Activated naive CD8-positive, alpha-beta T cell treated with anti-CD3 and anti-CD28 coated beads, Interleukin-2, amount 50 U/mL, for 24 hours (primary cell): ENCODE data around the gene BSN.
"Not testable (repeated sequence)": the region's sequence is repeated elsewhere in the genome, so short reads cannot be mapped to it uniquely, and the experiment has no call there.

Experiments used
- ATAC-seq: fragments of 150-1000 bp; cut with Tn5 transposase; one replicate; pipeline ENCODE4 v1.10.0; 2021
- DNase-seq: peaks from one replicate; pipeline ENCODE4 v3.0.0; 2021
- H3K27ac Mint-ChIP-seq: one replicate; pipeline ENCODE4 v1.8.0; 2021; ENCODE audit warnings: mild to moderate bottlenecking, mixed read lengths
- H3K27me3 Mint-ChIP-seq: one replicate; pipeline ENCODE4 v1.8.0; 2021; ENCODE audit warnings: mixed read lengths
- H3K36me3 Mint-ChIP-seq: one replicate; pipeline ENCODE4 v1.8.0; 2021; ENCODE audit warnings: low read depth, mixed read lengths
- H3K4me1 Mint-ChIP-seq: one replicate; pipeline ENCODE4 v1.8.0; 2021; ENCODE audit warnings: mixed read lengths
- H3K4me3 Mint-ChIP-seq: one replicate; pipeline ENCODE4 v1.8.0; 2021; ENCODE audit warnings: mild to moderate bottlenecking, moderate library complexity, mixed read lengths
- H3K9me3 Mint-ChIP-seq: one replicate; pipeline ENCODE4 v1.8.0; 2021; ENCODE audit warnings: mixed read lengths

BSN gene

DNA sequence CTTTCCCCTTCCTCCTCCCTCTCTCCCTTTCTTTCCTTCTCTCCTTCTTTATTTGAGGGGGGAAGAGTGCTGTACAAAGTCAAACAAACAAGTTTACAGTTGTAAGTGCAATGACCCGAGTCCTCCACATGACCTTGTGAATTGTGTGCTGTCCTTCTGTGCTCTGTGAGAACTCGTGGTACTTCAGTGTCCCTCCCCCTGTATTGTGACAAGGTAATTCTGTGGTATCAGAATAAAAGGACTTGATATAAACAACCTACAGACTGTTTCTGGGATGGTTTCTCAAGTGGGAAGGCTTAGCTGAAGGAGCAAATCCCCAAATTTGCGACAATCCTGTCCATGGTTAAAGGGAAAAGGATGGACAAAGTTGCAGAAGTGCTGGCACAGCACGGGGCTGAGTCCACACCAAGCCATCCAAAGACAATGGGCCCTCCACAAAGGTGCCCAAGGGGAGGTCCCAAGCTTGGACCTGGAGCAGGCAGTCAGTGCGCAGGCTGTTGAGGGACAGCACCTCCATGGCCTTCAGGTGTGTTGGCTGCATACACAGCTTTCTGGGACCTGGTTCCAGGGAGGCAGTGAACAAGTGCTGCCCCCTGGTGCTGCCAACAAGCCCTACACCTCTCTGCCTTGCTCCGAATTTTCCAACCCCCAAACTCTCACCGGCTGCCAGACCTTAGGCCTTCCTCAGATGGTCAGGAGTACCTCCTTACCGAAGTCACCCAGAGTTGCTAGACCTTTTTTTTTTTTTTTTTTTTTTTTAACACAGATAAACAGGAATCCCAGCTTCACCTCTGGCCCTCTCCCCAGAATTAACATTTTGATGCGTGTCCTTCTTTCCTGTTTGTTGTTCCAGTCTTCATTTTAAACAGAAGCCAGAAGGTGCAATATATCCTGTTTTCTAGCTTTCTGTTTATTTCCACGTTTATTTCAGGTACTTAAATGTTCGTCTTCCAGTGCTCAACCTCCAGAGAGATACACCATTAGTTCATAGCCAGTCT, 117.3 kb downstream of the BSN start:
- no peaks in the 10 kb centered on the region for H3K9me3 Mint-ChIP-seq
- DNase-seq (peak; percentile 80), ATAC-seq (no peak)
- peaks cover 31% of the 10 kb centered on the region for H3K4me1 Mint-ChIP-seq
- peak overlapping the region; percentile 63 for H3K27ac Mint-ChIP-seq
- H3K27me3 Mint-ChIP-seq: no peaks in the 10 kb centered on the region
- peak overlapping the region; percentile 66 for H3K4me3 Mint-ChIP-seq
- peaks cover 7% of the 10 kb centered on the region for H3K36me3 Mint-ChIP-seq

DNA sequence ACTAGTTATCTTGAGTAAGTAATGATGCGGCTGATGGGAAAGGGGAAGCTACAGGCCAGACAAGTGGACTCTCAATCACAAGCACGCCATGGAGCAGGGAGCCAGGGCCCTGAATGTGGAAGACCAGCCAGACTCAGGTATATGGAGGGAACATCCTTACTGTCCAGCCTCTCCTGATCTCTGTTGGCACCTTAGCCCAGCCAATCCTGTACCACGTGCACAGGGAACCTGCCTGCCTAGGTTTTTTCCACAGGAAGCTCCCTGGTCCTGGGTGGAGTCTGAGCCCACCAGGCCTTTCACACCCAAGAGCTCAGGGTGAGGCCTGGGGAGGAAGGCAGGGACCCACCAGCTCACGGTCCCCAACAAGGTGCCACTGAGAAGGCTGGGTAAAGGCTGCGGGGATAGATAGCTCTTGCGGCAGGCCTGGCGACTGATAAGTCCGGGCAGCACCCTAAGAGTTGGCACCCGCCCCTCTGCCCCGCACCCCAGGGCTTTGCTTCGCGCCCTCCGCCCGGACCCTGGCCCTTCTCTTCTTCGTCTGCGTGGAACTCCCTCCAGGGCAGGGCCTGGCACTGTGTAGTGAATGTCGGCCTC, 118.9 kb downstream of the BSN start:
- DNase-seq: peak; percentile 46
- Mint-ChIP-seq H3K4me3 (peak overlapping the region; percentile 91), H3K27ac (peak overlapping the region; percentile 94), H3K36me3 (peaks cover 18% of the 10 kb centered on the region), H3K9me3 (no peaks in the 10 kb centered on the region), H3K4me1 (peaks cover 35% of the 10 kb centered on the region), H3K27me3 (no peaks in the 10 kb centered on the region)
- ATAC-seq: peak; percentile 3

DNA sequence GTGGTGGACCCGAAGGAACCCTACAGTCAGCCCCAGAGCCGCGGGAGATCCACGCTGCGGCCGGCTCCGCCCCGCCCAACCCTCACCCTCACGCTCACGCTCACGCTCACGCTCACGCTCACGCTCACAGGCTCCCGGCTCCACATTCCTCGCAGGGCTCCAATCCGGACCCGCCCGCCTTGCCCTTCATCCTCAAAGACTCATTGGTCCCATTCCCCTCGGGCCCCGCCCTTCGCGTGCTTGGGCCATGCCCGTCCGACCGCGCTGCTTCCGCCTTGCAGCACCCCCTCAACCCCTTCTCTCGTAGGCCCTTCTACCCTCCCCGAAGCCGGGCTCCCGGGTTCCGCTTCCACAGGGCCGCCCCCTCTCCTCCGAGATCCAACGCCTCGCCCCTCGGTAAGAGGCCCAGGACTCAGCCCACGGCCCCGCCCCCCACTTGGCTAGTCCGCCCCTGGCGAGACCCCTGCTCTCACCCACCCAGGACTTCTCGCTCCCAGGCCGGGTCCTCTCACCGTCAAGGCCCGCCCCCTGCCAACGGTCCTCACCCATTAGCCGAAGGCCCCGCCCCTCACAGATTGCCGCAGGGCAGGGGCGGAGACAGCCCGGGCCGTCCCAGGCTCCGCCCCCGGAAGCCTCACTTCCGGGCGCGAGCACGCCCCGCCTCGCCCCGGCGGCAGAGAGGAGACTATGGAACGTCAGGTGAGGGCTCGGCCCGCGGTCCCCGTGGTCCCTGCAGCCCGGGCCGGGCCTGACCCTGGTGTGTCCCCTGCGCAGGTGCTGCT, 119.6 kb downstream of the BSN start, which contains the start of gene APEH:
Gene APEH, plus strand, starts transcription at position 637 of the 782 bp plus-strand sequence. Its CDS starts 51 bp downstream, at position 688.
- peak within 1 kb of the TSS; percentile 91 for H3K4me3 Mint-ChIP-seq
- ATAC-seq: peak; percentile 91
- DNase-seq: peak; percentile 98
- no peaks in the 10 kb centered on the region for H3K9me3 Mint-ChIP-seq
- H3K4me1 Mint-ChIP-seq: peaks cover 35% of the 10 kb centered on the region
- peak within 1 kb of the TSS; percentile 94 for H3K27ac Mint-ChIP-seq
- peaks cover 20% of the 10 kb centered on the region for H3K36me3 Mint-ChIP-seq
- H3K27me3 Mint-ChIP-seq: no peaks in the 10 kb centered on the region

- DNase-seq: no peak
- Mint-ChIP-seq H3K27ac (peak overlapping the region; percentile 22), H3K4me3 (peak overlapping the region; percentile 91), H3K4me1 (peaks cover 35% of the 10 kb centered on the region), H3K27me3 (no peaks in the 10 kb centered on the region), H3K36me3 (peaks cover 22% of the 10 kb centered on the region), H3K9me3 (no peaks in the 10 kb centered on the region)
- ATAC-seq: peak; percentile 7
Measured at GRCh38 chr3:49674497-49674983, 120.3 kb downstream of the BSN start.

DNA sequence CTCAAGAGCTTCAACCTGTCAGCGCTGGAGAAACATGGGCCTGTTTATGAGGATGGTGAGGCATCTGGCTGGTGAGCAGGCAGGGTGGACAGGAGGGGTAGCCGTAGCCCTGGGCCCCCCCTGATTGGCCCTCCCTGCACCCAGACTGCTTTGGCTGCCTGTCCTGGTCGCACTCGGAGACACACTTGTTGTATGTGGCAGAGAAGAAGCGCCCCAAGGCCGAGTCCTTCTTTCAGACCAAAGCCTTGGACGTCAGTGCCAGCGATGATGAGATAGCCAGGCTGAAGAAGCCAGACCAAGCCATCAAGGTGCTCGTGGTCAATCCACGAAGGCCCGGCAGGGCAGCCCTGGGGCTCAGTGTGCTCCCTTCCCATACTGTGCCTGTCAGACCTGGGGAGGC, 121.6 kb downstream of the BSN start:
- H3K9me3 Mint-ChIP-seq: no peaks in the 10 kb centered on the region
- peaks cover 35% of the 10 kb centered on the region for H3K4me1 Mint-ChIP-seq
- peaks cover 28% of the 10 kb centered on the region for H3K36me3 Mint-ChIP-seq
- DNase-seq: no peak
- no peak for ATAC-seq
- H3K4me3 Mint-ChIP-seq: peak overlapping the region; percentile 91
- no peak overlapping the region for H3K27ac Mint-ChIP-seq
- no peaks in the 10 kb centered on the region for H3K27me3 Mint-ChIP-seq

GRCh38 chr3:49680493-49681231, 126.4 kb downstream of the BSN start:
- Mint-ChIP-seq H3K4me1 (peaks cover 13% of the 10 kb centered on the region), H3K27me3 (no peaks in the 10 kb centered on the region), H3K9me3 (no peaks in the 10 kb centered on the region), H3K4me3 (no peak overlapping the region), H3K36me3 (peaks cover 32% of the 10 kb centered on the region), H3K27ac (peak overlapping the region; percentile 46)
- ATAC-seq: peak; percentile 35
- no peak for DNase-seq

DNA sequence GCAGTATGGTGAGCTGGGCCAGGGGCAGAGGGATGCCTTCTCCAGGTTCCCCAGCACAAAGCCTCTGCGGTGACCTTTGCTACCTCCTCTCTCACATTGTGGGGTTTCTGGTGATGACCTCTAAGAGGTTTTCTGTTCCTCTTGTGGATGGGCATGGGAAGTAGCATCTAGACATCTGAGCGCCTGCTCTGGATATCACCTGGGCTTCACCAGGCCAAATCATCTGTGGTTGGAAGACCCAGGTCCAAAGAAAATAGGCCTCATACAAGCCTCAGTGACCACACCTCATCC, 126.9 kb downstream of the BSN start:
- Mint-ChIP-seq H3K36me3 (peaks cover 27% of the 10 kb centered on the region), H3K4me3 (no peak overlapping the region), H3K27me3 (no peaks in the 10 kb centered on the region), H3K4me1 (peaks cover 7% of the 10 kb centered on the region), H3K27ac (no peak overlapping the region), H3K9me3 (no peaks in the 10 kb centered on the region)
- ATAC-seq (no peak), DNase-seq (no peak)

DNA sequence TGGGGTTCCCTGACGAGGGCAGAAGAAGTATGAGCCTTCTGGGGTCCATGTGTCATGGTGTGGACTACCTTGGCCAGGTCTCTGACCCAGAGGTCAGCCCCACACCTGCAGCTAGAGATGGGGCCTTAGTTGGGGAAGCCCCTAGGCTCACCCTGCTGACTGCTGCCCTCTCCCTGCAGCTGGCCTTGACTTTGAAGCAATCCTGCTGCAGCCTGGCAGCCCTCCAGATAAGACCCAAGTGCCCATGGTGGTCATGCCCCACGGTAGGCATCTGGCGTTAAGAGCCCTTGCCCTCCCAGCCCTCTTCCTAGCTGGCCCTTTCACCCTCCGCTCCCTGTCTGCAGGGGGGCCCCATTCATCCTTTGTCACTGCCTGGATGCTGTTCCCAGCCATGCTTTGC, 127.3 kb downstream of the BSN start:
- peaks cover 5% of the 10 kb centered on the region for H3K4me1 Mint-ChIP-seq
- no peak overlapping the region for H3K27ac Mint-ChIP-seq
- DNase-seq (no peak), ATAC-seq (no peak)
- H3K9me3 Mint-ChIP-seq: no peaks in the 10 kb centered on the region
- H3K36me3 Mint-ChIP-seq: peaks cover 25% of the 10 kb centered on the region
- H3K27me3 Mint-ChIP-seq: no peaks in the 10 kb centered on the region
- no peak overlapping the region for H3K4me3 Mint-ChIP-seq

DNA sequence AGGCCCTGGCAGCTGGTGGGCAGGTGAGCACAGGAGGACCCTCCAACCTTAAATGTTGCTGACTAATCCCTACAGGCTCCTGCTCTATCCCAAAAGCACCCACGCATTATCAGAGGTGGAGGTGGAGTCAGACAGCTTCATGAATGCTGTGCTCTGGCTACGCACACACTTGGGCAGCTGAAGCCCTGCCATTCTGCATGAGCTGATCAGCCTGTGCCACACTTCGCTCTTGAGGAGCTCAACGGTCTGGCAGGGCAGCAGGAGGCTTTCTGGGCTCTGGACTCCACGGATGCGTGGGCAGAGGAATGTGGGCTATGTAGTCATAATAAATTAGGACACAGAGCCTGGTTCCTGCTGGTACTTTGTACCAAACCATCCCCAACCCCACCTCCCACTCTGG, 128.9 kb downstream of the BSN start:
- DNase-seq: no peak
- no peak for ATAC-seq
- peaks cover 8% of the 10 kb centered on the region for H3K4me1 Mint-ChIP-seq
- H3K4me3 Mint-ChIP-seq: no peak overlapping the region
- H3K9me3 Mint-ChIP-seq: no peaks in the 10 kb centered on the region
- H3K27me3 Mint-ChIP-seq: no peaks in the 10 kb centered on the region
- H3K27ac Mint-ChIP-seq: no peak overlapping the region
- H3K36me3 Mint-ChIP-seq: peaks cover 15% of the 10 kb centered on the region

- H3K36me3 Mint-ChIP-seq: peaks cover 14% of the 10 kb centered on the region
- not testable (repeated sequence) for H3K9me3 Mint-ChIP-seq, H3K27ac Mint-ChIP-seq, H3K27me3 Mint-ChIP-seq, H3K4me3 Mint-ChIP-seq, ATAC-seq, DNase-seq
- peaks cover 17% of the 10 kb centered on the region for H3K4me1 Mint-ChIP-seq
Measured at GRCh38 chr3:49684453-49684852, 130.2 kb downstream of the BSN start.

- not testable (repeated sequence) for H3K27me3 Mint-ChIP-seq, H3K4me3 Mint-ChIP-seq, DNase-seq, H3K36me3 Mint-ChIP-seq, H3K27ac Mint-ChIP-seq, ATAC-seq, H3K9me3 Mint-ChIP-seq
- H3K4me1 Mint-ChIP-seq: peaks cover 23% of the 10 kb centered on the region
Measured at GRCh38 chr3:49685103-49685502, 130.8 kb downstream of the BSN start.

DNA sequence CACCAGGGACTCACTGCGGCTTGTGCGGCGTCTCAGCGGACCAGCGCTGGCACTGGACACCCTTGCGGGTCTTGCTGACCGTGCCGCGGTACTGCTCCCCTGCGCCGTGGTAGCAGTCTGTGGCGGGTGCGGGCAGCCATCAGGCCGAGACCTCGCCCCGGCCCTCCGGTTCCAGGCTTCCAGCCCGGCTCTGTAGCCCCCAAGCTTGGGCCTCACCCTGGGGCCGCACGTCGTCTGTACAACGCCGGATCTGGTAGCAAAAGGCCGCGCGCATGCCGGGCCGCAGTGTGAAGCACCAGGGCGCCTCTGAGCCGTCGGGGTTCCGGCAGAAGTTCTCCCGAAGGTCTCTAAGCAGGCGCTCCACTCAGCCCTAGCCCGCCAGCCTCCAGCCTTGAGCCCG, 131.6 kb downstream of the BSN start:
- not testable (repeated sequence) for H3K36me3 Mint-ChIP-seq, H3K27me3 Mint-ChIP-seq, H3K27ac Mint-ChIP-seq, ATAC-seq, H3K9me3 Mint-ChIP-seq, DNase-seq, H3K4me3 Mint-ChIP-seq
- peaks cover 30% of the 10 kb centered on the region for H3K4me1 Mint-ChIP-seq

- peaks cover 35% of the 10 kb centered on the region for H3K4me1 Mint-ChIP-seq
- not testable (repeated sequence) for H3K9me3 Mint-ChIP-seq, H3K4me3 Mint-ChIP-seq, H3K27ac Mint-ChIP-seq, H3K27me3 Mint-ChIP-seq, H3K36me3 Mint-ChIP-seq
- peak; percentile 30 for DNase-seq
- peak; percentile 5 for ATAC-seq
Measured at GRCh38 chr3:49686346-49686745, 132.1 kb downstream of the BSN start.
